ENCODE data around the gene PTGS1.

DNA sequence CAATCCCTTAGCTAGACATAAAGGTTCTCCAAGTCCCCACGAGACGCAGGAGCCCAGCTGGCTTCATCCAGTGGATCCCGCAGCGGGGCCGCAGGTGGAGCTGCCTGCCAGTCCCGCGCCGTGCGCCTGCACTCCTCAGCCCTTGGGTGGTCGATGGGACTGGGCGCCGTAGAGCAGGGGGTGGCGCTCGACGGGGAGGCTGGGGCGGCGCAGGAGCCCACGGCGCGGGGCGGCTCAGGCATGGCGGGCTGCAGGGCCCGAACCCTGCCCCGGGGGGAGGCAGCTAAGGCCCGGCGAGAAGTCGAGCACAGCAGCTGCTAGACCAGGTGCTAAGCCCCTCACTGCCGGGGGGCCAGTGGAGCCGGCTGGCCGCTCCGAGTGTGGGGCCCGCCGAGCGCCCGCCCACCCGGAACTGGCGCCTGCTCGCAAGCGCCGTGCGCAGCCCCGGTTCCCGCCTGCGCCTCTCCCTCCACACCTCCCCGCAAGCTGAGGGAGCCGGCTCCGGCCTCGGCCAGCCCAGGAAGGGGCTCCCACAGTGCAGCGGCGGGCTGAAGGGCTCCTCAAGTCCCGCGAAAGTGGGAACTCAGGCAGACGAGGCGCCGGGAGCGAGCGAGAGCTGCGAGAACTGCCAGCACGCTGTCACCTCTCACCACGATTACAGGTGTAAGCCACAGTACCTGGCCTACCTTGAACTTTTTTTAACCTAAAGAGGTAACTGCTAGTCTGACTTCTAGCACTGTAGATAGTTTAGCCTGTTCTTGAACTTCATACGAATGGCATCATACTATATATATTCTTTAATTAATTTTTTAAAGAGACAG is 35.5 kb downstream of the PTGS1 start:
- TF ChIP-seq YY1 (IDR thresholded peaks at IDR 0.05) (no peak), GABPA (IDR thresholded peaks at IDR 0.05 in 1 of 2, conservative IDR thresholded peaks at IDR 0.05 in 1 of 2) (no peak), EGR1 (IDR thresholded peaks at IDR 0.05; ENCODE audit: low read depth in 2 of 2) (no peak), JUND (IDR thresholded peaks at IDR 0.05) (no peak), HNF4A (conservative IDR thresholded peaks at IDR 0.05) (no peak)
- TF ChIP-seq, protein P1, sequence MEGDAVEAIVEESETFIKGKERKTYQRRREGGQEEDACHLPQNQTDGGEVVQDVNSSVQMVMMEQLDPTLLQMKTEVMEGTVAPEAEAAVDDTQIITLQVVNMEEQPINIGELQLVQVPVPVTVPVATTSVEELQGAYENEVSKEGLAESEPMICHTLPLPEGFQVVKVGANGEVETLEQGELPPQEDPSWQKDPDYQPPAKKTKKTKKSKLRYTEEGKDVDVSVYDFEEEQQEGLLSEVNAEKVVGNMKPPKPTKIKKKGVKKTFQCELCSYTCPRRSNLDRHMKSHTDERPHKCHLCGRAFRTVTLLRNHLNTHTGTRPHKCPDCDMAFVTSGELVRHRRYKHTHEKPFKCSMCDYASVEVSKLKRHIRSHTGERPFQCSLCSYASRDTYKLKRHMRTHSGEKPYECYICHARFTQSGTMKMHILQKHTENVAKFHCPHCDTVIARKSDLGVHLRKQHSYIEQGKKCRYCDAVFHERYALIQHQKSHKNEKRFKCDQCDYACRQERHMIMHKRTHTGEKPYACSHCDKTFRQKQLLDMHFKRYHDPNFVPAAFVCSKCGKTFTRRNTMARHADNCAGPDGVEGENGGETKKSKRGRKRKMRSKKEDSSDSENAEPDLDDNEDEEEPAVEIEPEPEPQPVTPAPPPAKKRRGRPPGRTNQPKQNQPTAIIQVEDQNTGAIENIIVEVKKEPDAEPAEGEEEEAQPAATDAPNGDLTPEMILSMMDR (IDR thresholded peaks at IDR 0.05; ENCODE audit: low read depth, low read length, missing input control): no peak
- TF ChIP-seq, protein P2, sequence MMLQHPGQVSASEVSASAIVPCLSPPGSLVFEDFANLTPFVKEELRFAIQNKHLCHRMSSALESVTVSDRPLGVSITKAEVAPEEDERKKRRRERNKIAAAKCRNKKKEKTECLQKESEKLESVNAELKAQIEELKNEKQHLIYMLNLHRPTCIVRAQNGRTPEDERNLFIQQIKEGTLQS (IDR thresholded peaks at IDR 0.05): no peak
